Neural progenitor cell (in vitro differentiated cells): ENCODE measurements around the gene FBXO33. TPM values are rescaled to one million over a fixed set of nuclear protein-coding genes. Genes with fewer than 3 reads are reported as not detected.

Experiments
- DNase-seq: peaks from one replicate; pipeline ENCODE4 v3.0.0-alpha.2; 2016; ENCODE audit warnings: low spot score
- H2AFZ ChIP-seq: fragments of 200-600 bp; sonication (generic); replicated peaks from 2 replicates; pipeline ENCODE4 v1.6.1; 2016; ENCODE audit warnings: antibody characterized with exemption
- H3F3A ChIP-seq: fragments of 200-600 bp; sonication (generic); 2 replicates; pipeline ENCODE4 v1.6.1; 2016; ENCODE audit warnings: antibody characterized with exemption, low read depth
- H3K27ac ChIP-seq: fragments of 200-600 bp; sonication (generic); 2 replicates; pipeline ENCODE4 v1.5.1; 2016; ENCODE audit warnings: mild to moderate bottlenecking
- H3K27me3 ChIP-seq: fragments of 200-600 bp; sonication (generic); 2 replicates; pipeline ENCODE4 v1.6.1; 2016; ENCODE audit warnings: mild to moderate bottlenecking, moderate library complexity
- H3K36me3 ChIP-seq: fragments of 200-600 bp; sonication (generic); 2 replicates; pipeline ENCODE4 v1.5.1; 2016
- H3K4me1 ChIP-seq: fragments of 200-600 bp; sonication (generic); 2 replicates; pipeline ENCODE4 v1.6.1; 2016; ENCODE audit warnings: mixed run types
- H3K4me2 ChIP-seq: fragments of 200-600 bp; sonication (generic); 2 replicates; pipeline ENCODE4 v1.6.1; 2016
- H3K4me3 ChIP-seq: fragments of 200-600 bp; sonication (generic); 2 replicates; pipeline ENCODE4 v1.5.1; 2016
- H3K79me2 ChIP-seq: fragments of 200-600 bp; sonication (generic); 2 replicates; pipeline ENCODE4 v1.6.1; 2016; ENCODE audit warnings: low read depth
- H3K9ac ChIP-seq: fragments of 200-600 bp; sonication (generic); 2 replicates; pipeline ENCODE4 v1.6.1; 2016
- H3K9me3 ChIP-seq: fragments of 200-600 bp; sonication (generic); 2 replicates; pipeline ENCODE4 v1.5.1; 2016; ENCODE audit warnings: low read depth
- H4K20me1 ChIP-seq: fragments of 200-600 bp; sonication (generic); 2 replicates; pipeline ENCODE4 v1.6.1; 2016; ENCODE audit warnings: low read depth
- H3K27ac Mint-ChIP-seq: 3 replicates; pipeline ENCODE4 v1.8.0; 2021; ENCODE audit warnings: mixed read lengths
- H3K27me3 Mint-ChIP-seq: 2 replicates; pipeline ENCODE4 v1.8.0; 2022; ENCODE audit warnings: low read depth, mild to moderate bottlenecking, inconsistent platforms, moderate library complexity, mixed read lengths; ENCODE audit not compliant: insufficient read depth
- H3K36me3 Mint-ChIP-seq: 3 replicates; pipeline ENCODE4 v1.8.0; 2021; ENCODE audit warnings: mixed read lengths
- H3K4me1 Mint-ChIP-seq: 3 replicates; pipeline ENCODE4 v1.8.0; 2021; ENCODE audit warnings: mixed read lengths
- H3K4me3 Mint-ChIP-seq: 3 replicates; pipeline ENCODE4 v1.8.0; 2021; ENCODE audit warnings: mild to moderate bottlenecking, moderate library complexity, mixed read lengths
- H3K9me3 Mint-ChIP-seq: 3 replicates; pipeline ENCODE4 v1.8.0; 2020; ENCODE audit warnings: mixed read lengths
- CTCF ChIP-seq: fragments of 200-600 bp; sonication (generic); IDR thresholded peaks from 2 replicates; pipeline ENCODE4 v1.5.1; 2017; ENCODE audit warnings: antibody characterized with exemption, mild to moderate bottlenecking
- EZH2 ChIP-seq: fragments of 200-600 bp; sonication (generic); IDR thresholded peaks from 2 replicates; pipeline ENCODE4 v1.6.1; 2017; ENCODE audit warnings: antibody characterized with exemption, mild to moderate bottlenecking, moderate library complexity
- EZH2phosphoT487 ChIP-seq: fragments of 200-600 bp; sonication (generic); IDR thresholded peaks from 2 replicates; pipeline ENCODE4 v1.6.1; 2017; ENCODE audit warnings: antibody characterized with exemption
- total RNA-seq: library from RNA; depleted of rRNA; stranded (reverse); fragments of >200 nt; gene quantifications from 2 replicates; pipeline ENCODE4 v1.2.3, GENCODE V29; 2015; ENCODE audit warnings: low replicate concordance

Gene FBXO33
- total RNA-seq, 1 donor from 2014 or later: 23.7 TPM

GRCh38 chr14:39425947-39426346 lies 6.3 kb downstream of the FBXO33 start:
- Mint-ChIP-seq H3K9me3 (no peaks in the 10 kb centered on the region), H3K36me3 (no peaks in the 10 kb centered on the region), H3K4me3 (no peak overlapping the region), H3K4me1 (peaks cover 21% of the 10 kb centered on the region), H3K27ac (no peak overlapping the region), H3K27me3 (no peaks in the 10 kb centered on the region)
- TF ChIP-seq EZH2 (no peak), CTCF (no peak), EZH2phosphoT487 (no peak)
- Histone ChIP-seq H3K9ac (no peak overlapping the region), H2AFZ (no peak overlapping the region), H3F3A (no peaks in the 10 kb centered on the region), H3K27ac (no peak overlapping the region), H3K4me2 (no peak overlapping the region), H3K4me1 (peaks cover 15% of the 10 kb centered on the region), H3K4me3 (no peak overlapping the region), H3K27me3 (no peaks in the 10 kb centered on the region), H3K79me2 (peaks cover 94% of the 10 kb centered on the region), H3K9me3 (no peaks in the 10 kb centered on the region), H4K20me1 (peaks cover 25% of the 10 kb centered on the region), H3K36me3 (no peaks in the 10 kb centered on the region)
- no peak for DNase-seq

GRCh38 chr14:39423793-39424192 lies 8.4 kb downstream of the FBXO33 start:
- Mint-ChIP-seq H3K36me3 (peaks cover 5% of the 10 kb centered on the region), H3K9me3 (peaks cover 3% of the 10 kb centered on the region), H3K4me3 (no peak overlapping the region), H3K27me3 (no peaks in the 10 kb centered on the region), H3K27ac (no peak overlapping the region), H3K4me1 (peaks cover 7% of the 10 kb centered on the region)
- Histone ChIP-seq H3K4me2 (no peak overlapping the region), H4K20me1 (peaks cover 10% of the 10 kb centered on the region), H3K4me1 (no peaks in the 10 kb centered on the region), H3K9ac (no peak overlapping the region), H3K9me3 (no peaks in the 10 kb centered on the region), H3K27ac (no peak overlapping the region), H3K27me3 (no peaks in the 10 kb centered on the region), H3K79me2 (peaks cover 86% of the 10 kb centered on the region), H3K4me3 (no peak overlapping the region), H3F3A (no peaks in the 10 kb centered on the region), H3K36me3 (no peaks in the 10 kb centered on the region), H2AFZ (no peak overlapping the region)
- DNase-seq: no peak
- no peak for TF ChIP-seq EZH2
- TF ChIP-seq CTCF: no peak
- TF ChIP-seq EZH2phosphoT487: no peak

GRCh38 chr14:39422243-39422642 lies 10.0 kb downstream of the FBXO33 start:
- DNase-seq: no peak
- no peaks in the 10 kb centered on the region for H3K27me3 ChIP-seq
- H3K79me2 ChIP-seq: peaks cover 70% of the 10 kb centered on the region
- H3F3A ChIP-seq: no peaks in the 10 kb centered on the region
- no peaks in the 10 kb centered on the region for H3K27me3 Mint-ChIP-seq
- H2AFZ ChIP-seq: no peak overlapping the region
- no peaks in the 10 kb centered on the region for H3K36me3 ChIP-seq
- no peak overlapping the region for H3K9ac ChIP-seq
- H3K4me1 Mint-ChIP-seq: peaks cover 7% of the 10 kb centered on the region
- H3K4me3 ChIP-seq: no peak overlapping the region
- H3K4me3 Mint-ChIP-seq: no peak overlapping the region
- TF ChIP-seq EZH2phosphoT487 (no peak), CTCF (no peak), EZH2 (no peak)
- peaks cover 6% of the 10 kb centered on the region for H3K36me3 Mint-ChIP-seq
- no peak overlapping the region for H3K4me2 ChIP-seq
- no peaks in the 10 kb centered on the region for H3K4me1 ChIP-seq
- H3K27ac Mint-ChIP-seq: no peak overlapping the region
- no peaks in the 10 kb centered on the region for H4K20me1 ChIP-seq
- no peak overlapping the region for H3K27ac ChIP-seq
- H3K9me3 Mint-ChIP-seq: peaks cover 5% of the 10 kb centered on the region
- H3K9me3 ChIP-seq: no peaks in the 10 kb centered on the region
